HG02981 (cell line): ENCODE results near the gene LASP1.
"Not testable (repeated sequence)": the region's sequence is repeated elsewhere in the genome, so short reads cannot be mapped to it uniquely, and the experiment has no call there.

Experiments
- ATAC-seq: cut with Tn5 transposase; IDR thresholded peaks from one replicate; pipeline ENCODE4 v1.9.1; 2021; ENCODE audit warnings: mild to moderate bottlenecking, moderate library complexity; ENCODE audit not compliant: unreplicated experiment

Gene LASP1

GRCh38 chr17:38906460-38907228, 36.8 kb downstream of the LASP1 start:
- no peak for ATAC-seq

DNA sequence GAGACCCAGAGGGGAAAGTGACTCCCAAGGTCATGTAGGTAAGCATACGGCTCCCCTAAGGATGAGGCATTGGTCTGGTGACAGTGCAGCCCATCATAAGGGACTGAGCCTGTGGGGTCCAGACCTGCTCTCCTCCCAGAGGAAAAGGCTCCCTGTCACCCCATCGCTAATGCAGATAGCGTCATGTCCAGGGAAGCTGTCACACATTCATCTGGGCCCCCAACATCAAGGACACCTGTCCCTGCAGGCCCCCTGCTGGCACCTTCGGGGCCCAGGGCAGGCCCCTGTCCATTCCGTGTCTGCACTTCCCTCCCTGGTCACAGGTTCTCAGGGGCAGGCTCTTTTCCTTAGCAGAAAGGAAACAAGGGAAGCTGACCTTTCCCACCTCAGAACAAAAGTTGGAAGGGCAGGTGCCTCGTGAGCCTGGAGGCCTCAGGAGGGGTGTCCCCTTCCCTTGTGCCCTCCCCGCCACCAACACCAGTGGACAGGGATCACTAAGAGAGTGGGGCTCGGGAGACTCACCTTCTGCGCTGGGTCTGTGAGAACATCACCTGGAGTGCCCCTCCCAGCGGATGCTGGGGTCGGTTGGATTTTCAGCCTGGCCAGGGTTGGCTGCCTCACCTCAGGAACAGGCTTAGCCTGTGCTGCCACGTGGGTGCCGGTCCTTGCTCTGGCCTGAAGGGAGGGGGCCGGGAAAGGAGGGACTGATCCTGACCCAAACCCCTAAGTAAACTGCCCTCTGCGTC, 38.2 kb downstream of the LASP1 start:
- ATAC-seq = no peak

DNA sequence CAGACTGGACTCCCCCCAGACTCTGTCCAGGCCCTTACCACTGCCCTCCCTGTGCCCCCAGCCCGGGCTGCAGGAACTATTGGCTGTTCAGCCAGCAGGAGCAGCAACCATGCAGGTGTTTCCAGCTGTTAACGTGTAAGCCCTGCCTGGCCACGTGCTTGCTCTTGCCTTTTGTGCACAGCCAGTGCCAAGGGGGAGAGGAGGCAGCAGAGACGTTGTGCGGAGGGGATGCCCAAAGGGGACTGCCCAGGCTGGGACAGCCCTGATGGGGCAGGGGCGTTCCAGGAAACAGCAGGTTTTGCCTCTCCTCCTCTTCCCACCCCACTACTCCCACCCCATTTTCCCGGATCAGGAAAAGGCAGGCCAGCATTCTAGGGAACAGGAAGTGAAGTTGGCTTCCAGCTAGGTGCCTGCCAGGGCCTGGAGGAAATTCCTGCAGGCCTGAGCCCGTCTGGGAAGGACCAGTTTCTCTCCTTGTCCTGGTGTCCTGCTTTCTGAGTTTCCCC, 38.9 kb downstream of the LASP1 start:
- no peak for ATAC-seq

DNA sequence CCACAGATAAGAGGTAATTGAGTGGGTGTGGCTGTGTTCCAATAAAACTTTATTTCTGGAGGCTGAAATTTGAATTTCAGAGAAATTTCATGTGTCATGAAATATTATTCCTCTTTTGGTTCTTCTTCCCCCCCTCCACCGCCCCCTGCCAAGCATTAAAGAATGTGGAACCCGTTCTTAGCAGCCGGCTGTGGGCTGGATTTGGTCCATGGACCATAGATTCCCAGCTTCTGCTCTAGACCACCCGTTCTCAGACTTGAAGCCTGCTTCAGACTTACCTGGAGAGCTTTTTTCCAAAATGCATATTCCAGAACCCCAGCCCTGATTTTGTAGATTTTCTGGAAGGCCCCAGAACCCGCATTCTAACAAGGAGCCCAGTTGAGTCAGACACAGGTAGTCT, 40.5 kb downstream of the LASP1 start:
- ATAC-seq = no peak

DNA sequence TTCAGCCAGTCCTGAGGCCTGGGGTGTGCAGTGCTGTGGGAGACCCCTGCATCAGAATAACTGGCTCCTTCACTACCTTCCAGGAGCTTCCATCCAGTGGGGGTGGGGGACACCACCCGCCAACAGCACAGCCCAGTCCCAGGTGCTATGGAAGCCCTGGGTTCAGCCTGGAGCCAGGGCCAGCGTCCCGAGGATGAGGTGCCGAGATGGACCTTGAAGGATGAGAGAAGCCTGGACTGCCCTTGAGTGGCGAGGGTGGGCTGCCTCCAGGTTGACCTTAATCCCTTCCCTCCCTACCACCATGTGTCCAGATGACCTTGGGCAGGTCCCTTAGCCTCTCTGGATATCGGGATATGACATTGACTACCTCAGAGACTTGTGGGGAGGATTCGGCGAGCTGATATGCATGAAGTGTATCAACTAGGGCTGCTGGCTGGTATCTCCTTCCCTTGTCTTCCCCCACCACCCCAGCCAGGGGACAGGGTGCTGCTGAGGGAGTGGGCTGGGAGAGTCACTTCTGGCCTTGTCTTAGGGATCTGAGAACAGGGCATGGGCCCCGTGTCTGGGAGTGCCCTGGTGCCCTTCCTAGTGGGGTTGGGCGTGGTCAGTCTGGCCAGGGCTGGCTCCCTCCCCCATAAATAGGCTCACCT, 41.3 kb downstream of the LASP1 start:
- no peak for ATAC-seq

DNA sequence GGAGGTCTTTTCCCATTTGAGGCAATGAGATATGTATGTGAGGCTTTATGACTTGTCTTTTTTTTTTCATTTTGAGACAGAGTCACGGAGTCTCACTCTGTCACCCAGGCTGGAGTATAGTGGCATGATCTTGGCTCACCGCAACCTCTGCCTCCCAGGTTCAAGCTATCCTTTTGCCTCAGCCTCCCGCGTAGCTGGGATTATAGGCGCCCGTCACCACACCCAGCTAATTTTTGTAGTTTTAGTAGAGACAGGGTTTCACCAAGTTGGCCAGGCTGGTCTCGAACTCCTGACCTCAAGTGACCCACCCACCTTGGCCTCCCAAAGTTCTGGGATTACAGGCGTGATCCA, 41.8 kb downstream of the LASP1 start:
- ATAC-seq = not testable (repeated sequence)

DNA sequence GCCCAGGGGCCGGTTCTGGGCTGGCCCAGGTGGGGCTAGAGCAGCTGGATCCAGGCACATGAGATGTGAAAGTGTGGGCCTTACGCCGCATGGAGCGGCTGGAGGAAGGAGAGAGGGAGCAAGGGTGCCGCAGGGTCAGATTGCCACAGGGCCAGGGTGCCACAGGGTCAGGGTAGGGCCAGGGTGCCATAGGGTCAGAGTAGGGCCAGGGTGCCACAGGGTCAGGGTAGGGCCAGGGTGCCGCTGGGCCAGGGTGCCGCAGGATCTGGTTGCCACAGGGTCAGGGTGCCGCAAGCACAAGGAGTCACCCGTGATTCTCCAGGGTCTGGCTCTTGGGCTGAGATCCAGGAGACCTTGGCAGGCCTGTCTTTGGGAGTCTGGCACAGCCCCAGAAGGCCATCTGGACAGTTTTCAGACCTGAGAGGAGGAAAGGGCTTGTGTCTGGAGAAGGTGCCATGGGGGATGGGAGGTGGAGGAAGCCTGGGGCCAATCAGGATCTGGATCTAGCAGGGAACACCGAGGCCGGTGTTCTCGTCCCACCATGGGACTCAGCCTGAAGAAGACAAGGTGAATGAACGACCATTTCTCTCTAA, 42.5 kb downstream of the LASP1 start:
- no peak for ATAC-seq

GRCh38 chr17:38914741-38915638, 45.1 kb downstream of the LASP1 start:
- no peak for ATAC-seq

- ATAC-seq = no peak
Observed at GRCh38 chr17:38915639-38915995, 45.8 kb downstream of the LASP1 start.

DNA sequence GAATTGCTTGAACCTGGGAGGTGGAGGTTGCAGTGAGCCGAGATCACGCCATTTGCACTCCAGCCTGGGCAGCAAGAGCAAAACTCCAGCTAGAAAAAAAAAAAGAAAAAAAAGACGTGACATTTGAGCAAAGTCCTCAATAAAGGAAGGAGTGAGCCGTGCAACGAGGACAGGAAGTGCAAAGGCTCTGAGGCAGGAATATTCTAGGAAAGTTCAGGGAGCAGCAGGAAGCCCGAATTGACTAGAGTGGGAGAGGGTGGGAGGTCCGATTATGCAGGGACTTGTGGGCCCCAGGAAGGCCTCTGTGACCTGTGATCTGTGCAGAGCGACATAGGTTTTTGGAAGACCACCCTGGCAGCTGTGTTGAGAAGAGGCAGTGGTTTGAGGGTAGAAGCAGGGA, 46.9 kb downstream of the LASP1 start:
- ATAC-seq = no peak

DNA sequence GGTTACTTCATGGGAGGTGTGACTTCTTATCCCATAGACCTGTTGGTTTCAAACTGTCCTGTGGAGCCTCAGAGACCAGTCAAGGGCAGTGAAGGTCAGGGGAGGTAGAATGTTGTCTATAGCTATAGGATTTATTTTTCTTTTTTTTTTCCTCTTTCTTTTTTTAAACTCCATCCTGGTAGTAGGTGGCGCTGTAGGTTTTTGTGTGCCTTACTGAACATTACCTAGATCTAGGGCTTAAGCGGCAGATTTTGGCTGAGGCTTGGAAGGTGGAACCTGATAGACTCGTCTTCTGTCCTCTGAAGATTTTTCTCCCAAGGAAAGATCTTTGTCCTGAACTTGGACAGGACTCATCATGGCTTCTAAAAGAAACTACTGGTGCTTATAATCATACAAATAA, 47.4 kb downstream of the LASP1 start:
- no peak for ATAC-seq

- no peak for ATAC-seq
Observed at GRCh38 chr17:38918129-38918913, 48.5 kb downstream of the LASP1 start.

DNA sequence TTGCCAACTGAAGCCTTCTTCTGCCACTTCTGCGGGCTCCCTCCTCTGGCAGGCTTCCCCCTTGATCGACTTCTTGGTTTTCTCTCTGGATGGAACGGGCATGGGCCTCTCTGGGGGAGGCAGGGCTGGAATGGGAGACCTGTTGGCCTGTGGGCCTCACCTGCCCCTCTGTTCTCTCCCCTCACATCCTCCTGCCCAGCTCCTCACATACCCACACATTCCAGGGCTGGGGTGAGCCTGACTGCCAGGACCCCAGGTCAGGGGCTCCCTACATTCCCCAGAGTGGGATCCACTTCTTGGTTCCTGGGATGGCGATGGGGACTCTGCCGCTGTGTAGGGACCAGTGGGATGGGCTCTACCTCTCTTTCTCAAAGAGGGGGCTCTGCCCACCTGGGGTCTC, 49.1 kb downstream of the LASP1 start:
- ATAC-seq = no peak

DNA sequence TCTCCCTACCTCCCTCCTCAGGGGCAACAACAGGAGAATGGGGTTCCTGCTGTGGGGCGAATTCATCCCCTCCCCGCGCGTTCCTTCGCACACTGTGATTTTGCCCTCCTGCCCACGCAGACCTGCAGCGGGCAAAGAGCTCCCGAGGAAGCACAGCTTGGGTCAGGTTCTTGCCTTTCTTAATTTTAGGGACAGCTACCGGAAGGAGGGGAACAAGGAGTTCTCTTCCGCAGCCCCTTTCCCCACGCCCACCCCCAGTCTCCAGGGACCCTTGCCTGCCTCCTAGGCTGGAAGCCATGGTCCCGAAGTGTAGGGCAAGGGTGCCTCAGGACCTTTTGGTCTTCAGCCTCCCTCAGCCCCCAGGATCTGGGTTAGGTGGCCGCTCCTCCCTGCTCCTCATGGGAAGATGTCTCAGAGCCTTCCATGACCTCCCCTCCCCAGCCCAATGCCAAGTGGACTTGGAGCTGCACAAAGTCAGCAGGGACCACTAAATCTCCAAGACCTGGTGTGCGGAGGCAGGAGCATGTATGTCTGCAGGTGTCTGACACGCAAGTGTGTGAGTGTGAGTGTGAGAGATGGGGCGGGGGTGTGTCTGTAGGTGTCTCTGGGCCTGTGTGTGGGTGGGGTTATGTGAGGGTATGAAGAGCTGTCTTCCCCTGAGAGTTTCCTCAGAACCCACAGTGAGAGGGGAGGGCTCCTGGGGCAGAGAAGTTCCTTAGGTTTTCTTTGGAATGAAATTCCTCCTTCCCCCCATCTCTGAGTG, 49.6 kb downstream of the LASP1 start:
- ATAC-seq = no peak

DNA sequence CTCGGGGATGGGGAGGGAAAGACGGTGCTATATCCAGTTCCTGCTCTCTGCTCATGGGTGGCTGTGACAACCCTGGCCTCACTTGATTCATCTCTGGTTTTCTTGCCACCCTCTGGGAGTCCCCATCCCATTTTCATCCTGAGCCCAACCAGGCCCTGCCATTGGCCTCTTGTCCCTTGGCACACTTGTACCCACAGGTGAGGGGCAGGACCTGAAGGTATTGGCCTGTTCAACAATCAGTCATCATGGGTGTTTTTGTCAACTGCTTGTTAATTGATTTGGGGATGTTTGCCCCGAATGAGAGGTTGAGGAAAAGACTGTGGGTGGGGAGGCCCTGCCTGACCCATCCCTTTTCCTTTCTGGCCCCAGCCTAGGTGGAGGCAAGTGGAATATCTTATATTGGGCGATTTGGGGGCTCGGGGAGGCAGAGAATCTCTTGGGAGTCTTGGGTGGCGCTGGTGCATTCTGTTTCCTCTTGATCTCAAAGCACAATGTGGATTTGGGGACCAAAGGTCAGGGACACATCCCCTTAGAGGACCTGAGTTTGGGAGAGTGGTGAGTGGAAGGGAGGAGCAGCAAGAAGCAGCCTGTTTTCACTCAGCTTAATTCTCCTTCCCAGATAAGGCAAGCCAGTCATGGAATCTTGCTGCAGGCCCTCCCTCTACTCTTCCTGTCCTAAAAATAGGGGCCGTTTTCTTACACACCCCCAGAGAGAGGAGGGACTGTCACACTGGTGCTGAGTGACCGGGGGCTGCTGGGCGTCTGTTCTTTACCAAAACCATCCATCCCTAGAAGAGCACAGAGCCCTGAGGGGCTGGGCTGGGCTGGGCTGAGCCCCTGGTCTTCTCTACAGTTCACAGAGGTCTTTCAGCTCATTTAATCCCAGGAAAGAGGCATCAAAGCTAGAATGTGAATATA, 50.8 kb downstream of the LASP1 start:
- ATAC-seq = no peak

- no peak for ATAC-seq
Observed at GRCh38 chr17:38921756-38922411, 52.0 kb downstream of the LASP1 start.

DNA sequence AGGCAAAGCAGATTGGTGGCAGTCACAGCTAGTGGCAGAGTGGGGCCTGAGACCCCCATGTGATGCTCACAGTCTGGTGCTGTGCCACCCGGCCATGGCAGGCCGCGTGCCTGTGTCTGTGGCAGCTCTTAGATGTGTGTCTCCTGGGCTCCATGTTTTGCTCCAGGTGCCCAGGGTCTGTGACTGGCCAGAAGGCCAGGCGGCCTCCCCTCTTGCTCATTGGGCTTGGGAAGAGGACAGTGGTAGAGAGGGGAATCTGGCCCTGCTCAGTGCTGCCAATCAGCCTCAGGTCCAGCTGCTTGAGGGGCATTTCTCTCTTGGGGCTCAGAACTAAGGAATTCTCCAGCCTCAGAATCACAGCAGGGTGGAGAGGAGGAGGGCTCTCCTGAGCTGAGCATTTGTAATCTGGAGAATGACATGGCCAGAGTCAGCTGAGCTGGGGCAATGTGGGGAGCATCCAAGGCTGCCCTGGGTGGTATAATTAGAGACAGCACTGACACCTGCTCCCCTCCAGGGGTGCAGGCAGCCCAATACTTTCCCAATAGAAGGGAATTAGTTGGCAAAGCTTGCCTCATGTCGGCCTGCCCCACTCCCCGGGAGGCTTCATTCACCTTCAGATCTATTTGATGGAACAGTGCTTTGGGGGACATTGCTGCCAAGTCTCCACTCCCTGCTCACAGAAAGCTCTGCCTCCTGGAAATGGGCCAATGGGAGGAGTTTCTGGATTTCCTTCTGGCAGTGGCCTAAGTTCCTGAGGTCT, 52.9 kb downstream of the LASP1 start:
- ATAC-seq = no peak
